Effector memory CD4-positive, alpha-beta T cell (primary cell): ENCODE measurements around the gene ALKBH7.
"Not testable (repeated sequence)": the region's sequence is repeated elsewhere in the genome, so short reads cannot be mapped to it uniquely, and the experiment has no call there.

Experiments used
- DNase-seq, 3 donors: peaks; one replicate each; pipeline ENCODE4 v3.0.0-alpha.2; 2020
- H3K27ac ChIP-seq: 2 replicates; pipeline ENCODE4 v1.7.0; 2013; ENCODE audit warnings: mild to moderate bottlenecking, low read length, moderate library complexity; ENCODE audit not compliant: insufficient read depth, poor library complexity, severe bottlenecking
- H3K27me3 ChIP-seq: replicated peaks from 2 replicates; pipeline ENCODE4 v1.7.0; 2013; ENCODE audit warnings: mild to moderate bottlenecking, low read length; ENCODE audit not compliant: insufficient read depth, control insufficient read depth, poor library complexity, severe bottlenecking
- H3K36me3 ChIP-seq: 2 replicates; pipeline ENCODE4 v1.7.0; 2013; ENCODE audit warnings: mild to moderate bottlenecking, low read length, moderate library complexity; ENCODE audit not compliant: control insufficient read depth, insufficient read depth
- H3K4me1 ChIP-seq: 2 replicates; pipeline ENCODE4 v1.7.0; 2013; ENCODE audit warnings: low read length, mild to moderate bottlenecking; ENCODE audit not compliant: control insufficient read depth, insufficient read depth, poor library complexity, severe bottlenecking
- H3K4me3 ChIP-seq: 2 replicates; pipeline ENCODE4 v1.7.0; 2013; ENCODE audit warnings: low read length, low read depth, mild to moderate bottlenecking; ENCODE audit not compliant: insufficient read depth, poor library complexity, severe bottlenecking
- H3K9me3 ChIP-seq: 2 replicates; pipeline ENCODE4 v1.7.0; 2013; ENCODE audit warnings: mild to moderate bottlenecking, low read length, moderate library complexity; ENCODE audit not compliant: control insufficient read depth

Gene ALKBH7

GRCh38 chr19:6350688-6351087 lies 21.9 kb upstream of the ALKBH7 start:
- H3K4me3 ChIP-seq: no peak overlapping the region
- H3K27me3 ChIP-seq: no peaks in the 10 kb centered on the region
- no peaks in the 10 kb centered on the region for H3K9me3 ChIP-seq
- no peaks in the 10 kb centered on the region for H3K4me1 ChIP-seq
- DNase-seq: no peak
- peaks cover 11% of the 10 kb centered on the region for H3K36me3 ChIP-seq
- no peak overlapping the region for H3K27ac ChIP-seq

DNA sequence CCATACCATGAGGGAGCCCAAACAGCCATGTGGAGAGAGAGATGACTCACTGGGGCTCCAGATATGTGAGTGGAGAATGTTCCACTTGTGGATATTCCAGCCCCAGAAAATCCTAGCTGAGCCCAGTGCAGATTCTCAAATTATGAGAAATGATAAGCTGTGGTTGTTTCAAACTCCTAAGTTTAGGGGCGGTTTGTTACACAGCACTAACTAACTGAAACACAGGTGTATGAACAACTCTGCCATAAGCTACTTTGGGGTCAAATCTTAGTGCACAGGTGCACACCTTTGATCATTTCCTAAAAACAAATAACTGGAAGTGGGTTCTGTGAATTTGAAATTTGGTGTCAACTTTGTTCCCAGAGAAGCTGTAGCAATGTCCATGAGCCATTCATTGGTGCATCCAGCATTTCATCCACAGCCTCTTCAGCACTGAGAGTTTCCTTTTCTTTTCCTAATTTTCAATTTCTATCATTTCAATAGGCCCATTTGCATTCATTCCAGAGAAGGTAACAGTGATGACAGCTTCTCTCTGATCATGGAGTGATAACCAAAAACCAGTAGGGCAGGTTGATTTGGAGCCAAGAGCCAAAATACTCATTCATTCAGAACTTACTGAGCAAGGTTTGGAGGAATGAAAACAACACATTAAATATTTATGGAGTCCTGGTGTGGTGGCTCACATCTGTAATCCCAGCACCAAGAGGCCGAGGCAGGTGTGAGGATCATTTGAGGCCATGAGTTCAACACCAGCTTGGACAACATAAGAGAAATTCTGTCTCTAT lies 20.0 kb upstream of the ALKBH7 start:
- H3K9me3 ChIP-seq: no peaks in the 10 kb centered on the region
- no peak overlapping the region for H3K4me3 ChIP-seq
- peaks cover 11% of the 10 kb centered on the region for H3K36me3 ChIP-seq
- no peaks in the 10 kb centered on the region for H3K4me1 ChIP-seq
- no peaks in the 10 kb centered on the region for H3K27me3 ChIP-seq
- DNase-seq: no peak
- H3K27ac ChIP-seq: no peak overlapping the region

GRCh38 chr19:6354098-6354674 lies 18.4 kb upstream of the ALKBH7 start:
- H3K4me1 ChIP-seq: no peaks in the 10 kb centered on the region
- no peak overlapping the region for H3K4me3 ChIP-seq
- no peaks in the 10 kb centered on the region for H3K9me3 ChIP-seq
- DNase-seq: no peak
- no peaks in the 10 kb centered on the region for H3K27me3 ChIP-seq
- H3K36me3 ChIP-seq: peaks cover 11% of the 10 kb centered on the region
- no peak overlapping the region for H3K27ac ChIP-seq

- H3K4me1 ChIP-seq, H3K9me3 ChIP-seq, H3K27ac ChIP-seq, H3K4me3 ChIP-seq, DNase-seq, H3K27me3 ChIP-seq: not testable (repeated sequence)
- peaks cover 11% of the 10 kb centered on the region for H3K36me3 ChIP-seq
Observed at GRCh38 chr19:6355321-6356040, 17.1 kb upstream of the ALKBH7 start.

GRCh38 chr19:6357174-6357573 lies 15.4 kb upstream of the ALKBH7 start:
- no peaks in the 10 kb centered on the region for H3K27me3 ChIP-seq
- no peaks in the 10 kb centered on the region for H3K4me1 ChIP-seq
- no peak for DNase-seq
- H3K4me3 ChIP-seq: no peak overlapping the region
- H3K9me3 ChIP-seq: no peaks in the 10 kb centered on the region
- H3K27ac ChIP-seq: no peak overlapping the region
- H3K36me3 ChIP-seq: peaks cover 8% of the 10 kb centered on the region

GRCh38 chr19:6358003-6358402 lies 14.6 kb upstream of the ALKBH7 start:
- no peak for DNase-seq
- Histone ChIP-seq H3K27me3 (no peaks in the 10 kb centered on the region), H3K27ac (no peak overlapping the region), H3K4me3 (no peak overlapping the region), H3K4me1 (peaks cover 4% of the 10 kb centered on the region), H3K36me3 (no peaks in the 10 kb centered on the region), H3K9me3 (no peaks in the 10 kb centered on the region)

- H3K36me3 ChIP-seq: peaks cover 4% of the 10 kb centered on the region
- no peak for DNase-seq
- H3K27me3 ChIP-seq: no peaks in the 10 kb centered on the region
- no peak overlapping the region for H3K27ac ChIP-seq
- peaks cover 10% of the 10 kb centered on the region for H3K4me1 ChIP-seq
- H3K9me3 ChIP-seq: no peaks in the 10 kb centered on the region
- H3K4me3 ChIP-seq: no peak overlapping the region
Observed at GRCh38 chr19:6359568-6360341, 12.8 kb upstream of the ALKBH7 start.

GRCh38 chr19:6360445-6360844 lies 12.1 kb upstream of the ALKBH7 start:
- H3K4me3 ChIP-seq, H3K9me3 ChIP-seq, H3K27ac ChIP-seq, H3K27me3 ChIP-seq, DNase-seq: not testable (repeated sequence)
- Histone ChIP-seq H3K4me1 (peaks cover 14% of the 10 kb centered on the region), H3K36me3 (peaks cover 11% of the 10 kb centered on the region)

- H3K9me3 ChIP-seq, H3K27me3 ChIP-seq, DNase-seq: not testable (repeated sequence)
- H3K36me3 ChIP-seq: peaks cover 14% of the 10 kb centered on the region
- H3K27ac ChIP-seq: peak overlapping the region; percentile 90
- H3K4me1 ChIP-seq: peaks cover 14% of the 10 kb centered on the region
- peak overlapping the region; percentile 76 for H3K4me3 ChIP-seq
Observed at GRCh38 chr19:6360857-6361216, 11.8 kb upstream of the ALKBH7 start.
